ENCODE measurements around the gene MRPS18A. TPM values are rescaled to one million over a fixed set of nuclear protein-coding genes. Genes with fewer than 3 reads are reported as not detected.

Gene MRPS18A
- total and polyA plus RNA-seq, 9 of the 15 experiments (the other 6 are each of a cell fraction or from before 2014, with no cell fraction given), result 87.5 to 243 (median 125) TPM

- TF ChIP-seq AFF1 (IDR thresholded peaks at IDR 0.05; ENCODE audit: low read depth in 1 of 2, partially characterized antibody in 2 of 2) (no peak), TCFL5 (CRISPR knock-in tag; conservative IDR thresholded peaks at IDR 0.05) (no peak), ZKSCAN3 (CRISPR knock-in tag; IDR thresholded peaks at IDR 0.05) (no peak), XRCC4 (IDR thresholded peaks at IDR 0.05; ENCODE audit: extremely low read depth, insufficient read depth, insufficient read length) (no peak), SREBF2 (CRISPR knock-in tag; IDR thresholded peaks at IDR 0.05) (no peak), SOX6 (IDR thresholded peaks at IDR 0.05) (peak; percentile 86), FOXK1 (CRISPR knock-in tag; IDR thresholded peaks at IDR 0.05; ENCODE audit: borderline replicate concordance) (0 out of 2 replicates have a peak, but pooled peaks have one; percentile 55), ETS2 (tag; IDR thresholded peaks at IDR 0.05; ENCODE audit: borderline replicate concordance, poor library complexity, severe bottlenecking) (no peak), TCF7L2 (IDR thresholded peaks at IDR 0.05; ENCODE audit: low read depth, low read length) (no peak), ZNF318 (IDR thresholded peaks at IDR 0.05; ENCODE audit: borderline replicate concordance in 1 of 2, low read depth in 1 of 2) (no peak), MBD2 (IDR thresholded peaks at IDR 0.05; ENCODE audit: borderline replicate concordance, low read depth) (no peak), ZNF274 (IDR thresholded peaks at IDR 0.05; ENCODE audit: borderline replicate concordance, low read depth, low read length) (no peak), XRCC3 (IDR thresholded peaks at IDR 0.05) (no peak), ZNF124 (CRISPR knock-in tag; IDR thresholded peaks at IDR 0.05) (no peak), YY1 (IDR thresholded peaks at IDR 0.05; ENCODE audit: borderline replicate concordance in 1 of 3, control insufficient read depth in 1 of 3, extremely low read depth in 1 of 3, insufficient read depth in 3 of 3, insufficient read length in 1 of 3, insufficient replicate concordance in 2 of 3, low read depth in 1 of 3, low read length in 2 of 3) (no peak)
These were observed 4.7 kb downstream of the MRPS18A start (continued) for GRCh38 chr6:43682724-43683429.
